HUES64 (cell line): ENCODE results near the gene ANGPTL5.

Experiments used
- H3K27ac ChIP-seq: 2 replicates; pipeline ENCODE4 v1.7.0; 2013; ENCODE audit warnings: low read depth, low read length, inconsistent platforms
- H3K27me3 ChIP-seq: 2 replicates; pipeline ENCODE4 v1.6.1; 2013; ENCODE audit warnings: mild to moderate bottlenecking, low read length; ENCODE audit not compliant: insufficient read depth
- H3K36me3 ChIP-seq: 2 replicates; pipeline ENCODE4 v1.6.1; 2013; ENCODE audit warnings: mild to moderate bottlenecking, low read length; ENCODE audit not compliant: insufficient read depth
- H3K4me1 ChIP-seq: 2 replicates; pipeline ENCODE4 v1.6.1; 2013; ENCODE audit warnings: mild to moderate bottlenecking, low read length, moderate library complexity; ENCODE audit not compliant: insufficient read depth
- H3K4me3 ChIP-seq: 2 replicates; pipeline ENCODE4 v1.5.1; 2013; ENCODE audit warnings: mild to moderate bottlenecking, low read length, moderate library complexity
- H3K9ac ChIP-seq: 2 replicates; pipeline ENCODE4 v1.6.1; 2013; ENCODE audit warnings: mild to moderate bottlenecking, low read depth, low read length
- H3K9me3 ChIP-seq: 2 replicates; pipeline ENCODE4 v1.6.1; 2013; ENCODE audit warnings: low read depth, low read length; ENCODE audit not compliant: insufficient read depth
- WGBS: fragments of 150-250, 120-280 bp; methylation state at CpG from one replicate; pipeline ENCODE4 v1.1.7; 2013; ENCODE audit warnings: missing lambda C conversion rate; 5-methylcytosine and 5-hydroxymethylcytosine counted together

Gene ANGPTL5

GRCh38 chr11:101889767-101890166 is 26.6 kb downstream of the ANGPTL5 start:
- no peaks in the 10 kb centered on the region for H3K36me3 ChIP-seq
- no peak overlapping the region for H3K9ac ChIP-seq
- no peaks in the 10 kb centered on the region for H3K4me1 ChIP-seq
- H3K27ac ChIP-seq, result no peak overlapping the region
- H3K9me3 ChIP-seq, result no peaks in the 10 kb centered on the region
- H3K4me3 ChIP-seq, result no peak overlapping the region
- 93% methylated on average over 4 of the region's 4 CpGs for WGBS
- no peaks in the 10 kb centered on the region for H3K27me3 ChIP-seq

GRCh38 chr11:101885631-101886030 is 30.7 kb downstream of the ANGPTL5 start:
- H3K9me3 ChIP-seq, result no peaks in the 10 kb centered on the region
- H3K27ac ChIP-seq, result no peak overlapping the region
- no peaks in the 10 kb centered on the region for H3K4me1 ChIP-seq
- no peaks in the 10 kb centered on the region for H3K27me3 ChIP-seq
- no peak overlapping the region for H3K4me3 ChIP-seq
- H3K9ac ChIP-seq, result no peak overlapping the region
- H3K36me3 ChIP-seq, result no peaks in the 10 kb centered on the region
- WGBS, result 97% methylated on average over 4 of the region's 4 CpGs

- Histone ChIP-seq H3K9ac (no peak overlapping the region), H3K4me3 (no peak overlapping the region), H3K4me1 (no peaks in the 10 kb centered on the region), H3K27ac (no peak overlapping the region), H3K36me3 (no peaks in the 10 kb centered on the region), H3K9me3 (no peaks in the 10 kb centered on the region), H3K27me3 (no peaks in the 10 kb centered on the region)
- 94% methylated on average over 2 of the region's 2 CpGs for WGBS
Measured at GRCh38 chr11:101881586-101881985, 34.7 kb downstream of the ANGPTL5 start.

- H3K4me1 ChIP-seq, result no peaks in the 10 kb centered on the region
- no peaks in the 10 kb centered on the region for H3K36me3 ChIP-seq
- no peaks in the 10 kb centered on the region for H3K27me3 ChIP-seq
- no peak overlapping the region for H3K9ac ChIP-seq
- H3K4me3 ChIP-seq, result no peak overlapping the region
- 84% methylated on average over 4 of the region's 4 CpGs for WGBS
- H3K9me3 ChIP-seq, result no peaks in the 10 kb centered on the region
- no peak overlapping the region for H3K27ac ChIP-seq
Measured at GRCh38 chr11:101880222-101880621, 36.1 kb downstream of the ANGPTL5 start.

GRCh38 chr11:101872171-101872882 is 44.0 kb downstream of the ANGPTL5 start:
- WGBS, result 96% methylated on average over 5 of the region's 6 CpGs
- H3K9me3 ChIP-seq, result no peaks in the 10 kb centered on the region
- no peaks in the 10 kb centered on the region for H3K27me3 ChIP-seq
- H3K4me1 ChIP-seq, result no peaks in the 10 kb centered on the region
- H3K27ac ChIP-seq, result no peak overlapping the region
- no peaks in the 10 kb centered on the region for H3K36me3 ChIP-seq
- no peak overlapping the region for H3K4me3 ChIP-seq
- H3K9ac ChIP-seq, result no peak overlapping the region

GRCh38 chr11:101870510-101870909 is 45.8 kb downstream of the ANGPTL5 start:
- Histone ChIP-seq H3K36me3 (no peaks in the 10 kb centered on the region), H3K4me3 (no peak overlapping the region), H3K27ac (no peak overlapping the region), H3K4me1 (no peaks in the 10 kb centered on the region), H3K9ac (no peak overlapping the region), H3K9me3 (no peaks in the 10 kb centered on the region), H3K27me3 (no peaks in the 10 kb centered on the region)
- 94% methylated on average over 6 of the region's 6 CpGs for WGBS

- Histone ChIP-seq H3K4me1 (peaks cover 8% of the 10 kb centered on the region; the same call in 1 of the 2 replicates), H3K36me3 (no peaks in the 10 kb centered on the region), H3K9me3 (peaks cover 6% of the 10 kb centered on the region; the same call in 1 of the 2 replicates), H3K4me3 (no peak overlapping the region), H3K27ac (no peak overlapping the region), H3K27me3 (no peaks in the 10 kb centered on the region), H3K9ac (no peak overlapping the region)
- WGBS, result 82% methylated on average over 2 of the region's 2 CpGs
Measured at GRCh38 chr11:101867951-101868350, 48.4 kb downstream of the ANGPTL5 start.

GRCh38 chr11:101866619-101867491 is 49.5 kb downstream of the ANGPTL5 start:
- Histone ChIP-seq H3K36me3 (no peaks in the 10 kb centered on the region), H3K9ac (no peak overlapping the region), H3K4me1 (peaks cover 13% of the 10 kb centered on the region; the same call in 1 of the 2 replicates), H3K9me3 (peaks cover 6% of the 10 kb centered on the region; the same call in 1 of the 2 replicates), H3K4me3 (no peak overlapping the region), H3K27me3 (no peaks in the 10 kb centered on the region), H3K27ac (no peak overlapping the region)
- WGBS, result 91% methylated on average over 5 of the region's 5 CpGs

GRCh38 chr11:101864098-101864497 is 52.2 kb downstream of the ANGPTL5 start:
- Histone ChIP-seq H3K9me3 (peaks cover 6% of the 10 kb centered on the region; the same call in 1 of the 2 replicates), H3K27ac (no peak overlapping the region), H3K4me1 (peaks cover 13% of the 10 kb centered on the region; the same call in 1 of the 2 replicates), H3K36me3 (no peaks in the 10 kb centered on the region), H3K4me3 (no peak overlapping the region), H3K9ac (no peak overlapping the region), H3K27me3 (no peaks in the 10 kb centered on the region)

GRCh38 chr11:101863361-101863760 is 53.0 kb downstream of the ANGPTL5 start:
- Histone ChIP-seq H3K4me1 (peaks cover 13% of the 10 kb centered on the region; the same call in 1 of the 2 replicates), H3K27ac (0 out of 2 replicates have a peak overlapping the region, but pooled peaks have one; percentile 0)

More at GRCh38 chr11:101863361-101863760, 53.0 kb downstream of the ANGPTL5 start:
- Histone ChIP-seq H3K27me3 (no peaks in the 10 kb centered on the region), H3K36me3 (no peaks in the 10 kb centered on the region), H3K9ac (no peak overlapping the region), H3K9me3 (peaks cover 6% of the 10 kb centered on the region; the same call in 1 of the 2 replicates), H3K4me3 (no peak overlapping the region)
